ENCODE data around the gene PTBP3. TPM values are rescaled to one million over a fixed set of nuclear protein-coding genes. Genes with fewer than 3 reads are reported as not detected.

The PTBP3 gene
- total and polyA plus RNA-seq, 2 of the 4 experiments (the other 2 are of a cell fraction): 8.6 to 15.6 TPM

- no peak for TF ChIP-seq SMC3 (IDR thresholded peaks at IDR 0.05; ENCODE audit: low read depth, low read length)
- peak; percentile 50; the same call in 1 of the 2 replicates for TF ChIP-seq CEBPB (IDR thresholded peaks at IDR 0.05; ENCODE audit: low read depth, low read length)
- ChIA-PET POLR2A (ENCODE audit: unreplicated experiment) (no interaction called here), CTCF (no interaction called here)
- Histone ChIP-seq H2BK20ac (ENCODE audit: low read depth, low read length) (no peak overlapping the region), H4K20me1 (ENCODE audit: insufficient read depth, low read length) (no peaks in the 10 kb centered on the region), H2BK5ac (ENCODE audit: low read depth, low read length, poor library complexity, severe bottlenecking) (no peak overlapping the region), H3K4ac (ENCODE audit: low read depth, low read length) (no peak overlapping the region), H2AK5ac (ENCODE audit: low read depth, low read length) (0 out of 2 replicates have a peak overlapping the region, but pooled peaks have one; percentile 20), H3K4me2 (ENCODE audit: low read depth, low read length) (no peak overlapping the region), H3K56ac (ENCODE audit: extremely low read depth, insufficient read depth, low read length) (no peak overlapping the region), H3K27me3 (ENCODE audit: control insufficient read depth, insufficient read depth, low read length) (no peaks in the 10 kb centered on the region), H3K9ac (ENCODE audit: low read depth, low read length) (no peak overlapping the region), H2AFZ (replicated peaks; ENCODE audit: low read length, poor library complexity) (peak overlapping the region; percentile 46), H4K8ac (ENCODE audit: low read depth in 2 of 2, low read length in 2 of 2) (no peak overlapping the region), H4K91ac (ENCODE audit: insufficient read depth, low read depth, low read length) (no peak overlapping the region), H3K23ac (ENCODE audit: low read depth, low read length) (no peak overlapping the region), H3K14ac (replicated peaks; ENCODE audit: low read depth, low read length) (no peak overlapping the region), H3K18ac (ENCODE audit: low read depth, low read length) (no peak overlapping the region), H3K9me1 (ENCODE audit: insufficient read depth, low read length) (peaks cover 3% of the 10 kb centered on the region; the same call in 1 of the 2 replicates), H2BK15ac (ENCODE audit: low read depth, low read length) (no peak overlapping the region), H4K5ac (ENCODE audit: low read depth, low read length) (no peak overlapping the region), H3K79me1 (ENCODE audit: low read depth in 1 of 2, low read length in 2 of 2) (no peaks in the 10 kb centered on the region), H3K4me3 (ENCODE audit: insufficient read depth, low read depth, low read length) (no peak overlapping the region), H2BK120ac (ENCODE audit: low read depth, low read length) (no peak overlapping the region), H3K27ac (ENCODE audit: insufficient read depth, low read length) (no peak overlapping the region), H3K9me3 (ENCODE audit: control insufficient read depth, insufficient read depth, low read length) (no peaks in the 10 kb centered on the region), H3K4me1 (ENCODE audit: control insufficient read depth, insufficient read depth, low read length) (peaks cover 5% of the 10 kb centered on the region), H2AK9ac (replicated peaks; ENCODE audit: low read depth, low read length, poor library complexity) (no peak overlapping the region), H3K36me3 (ENCODE audit: control insufficient read depth, insufficient read depth, low read length) (no peaks in the 10 kb centered on the region)
- peak; percentile 70 for DNase-seq
- in situ Hi-C loops (cut with MboI; ENCODE audit: low sequenced_read_pairs): no loop called here
- BruUV-seq (replicated peaks): no TSS peak
- dilution Hi-C loops (cut with HindIII; ENCODE audit: low sequenced_read_pairs, unreplicated experiment): no loop called here
- intact Hi-C loops (cut with micrococcal nuclease): loop anchor here (10.0 kb wide), 1 partner anchor 574 kb away; no protein-coding TSS in a partner anchor
- ATAC-seq (ENCODE audit: low read depth): no peak
- WGBS, 2 experiments (ENCODE audit: extremely low coverage in 2 of 2, insufficient read length in 1 of 2): 40% methylated on average over 2 of the region's 3 CpGs; no CpG with 5 or more reads in 1 of the 2 experiments
These were observed 5.1 kb upstream of the PTBP3 start for GRCh38 chr9:112338561-112338960.

Data from IMR-90 (cell line).